Measurements from ENCODE around the gene SHTN1.

Gene SHTN1

DNA sequence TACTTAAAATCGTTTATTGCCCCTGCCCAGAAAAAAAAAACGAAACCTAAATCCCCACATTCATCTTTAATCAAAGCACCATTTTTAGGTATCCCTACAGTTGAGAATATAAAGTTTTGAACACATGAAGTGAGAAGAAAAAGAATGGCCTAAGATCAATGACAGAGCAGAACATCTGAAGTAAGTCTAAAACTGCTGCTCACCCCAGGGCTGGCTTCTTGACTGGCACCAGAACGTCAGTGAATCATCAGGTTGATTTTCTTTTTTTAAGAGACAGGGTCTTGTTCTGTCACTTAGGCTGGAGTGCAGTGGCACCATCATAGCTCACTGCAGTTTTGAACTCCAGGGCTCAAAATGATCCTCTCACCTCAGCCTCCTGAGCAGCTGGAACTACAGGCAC is 24.9 kb downstream of the SHTN1 start:
- DNase-seq, result no peak

- no peak for DNase-seq
These were observed 26.1 kb downstream of the SHTN1 start for GRCh38 chr10:116978901-116979300.

- no peak for DNase-seq
These were observed 30.5 kb downstream of the SHTN1 start for GRCh38 chr10:116974456-116975005.

GRCh38 chr10:116973946-116974455 is 31.0 kb downstream of the SHTN1 start:
- no peak for DNase-seq

DNA sequence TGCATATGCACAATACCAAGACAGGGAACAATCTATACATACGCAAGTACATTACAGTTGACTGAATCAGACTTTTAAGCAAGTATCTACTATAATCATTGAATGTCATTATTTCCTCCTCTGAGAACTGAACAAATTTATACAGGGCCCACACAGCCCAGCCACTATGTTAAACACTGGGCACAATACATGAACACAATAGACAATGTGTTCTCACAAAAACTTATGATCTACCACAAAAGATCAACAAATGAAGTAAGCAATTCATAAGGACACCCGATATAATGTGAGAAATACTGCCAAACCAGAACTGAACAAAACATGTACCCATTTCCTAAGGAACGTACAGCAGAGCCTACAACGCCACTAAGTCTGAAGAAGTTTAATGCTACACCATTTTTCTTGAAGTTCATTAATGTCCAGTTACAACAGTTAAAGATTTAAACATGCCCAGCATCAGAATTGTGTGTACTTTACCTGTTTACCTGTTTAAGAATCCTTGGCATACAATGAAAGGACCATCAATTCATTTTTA is 31.5 kb downstream of the SHTN1 start:
- DNase-seq, result no peak

DNA sequence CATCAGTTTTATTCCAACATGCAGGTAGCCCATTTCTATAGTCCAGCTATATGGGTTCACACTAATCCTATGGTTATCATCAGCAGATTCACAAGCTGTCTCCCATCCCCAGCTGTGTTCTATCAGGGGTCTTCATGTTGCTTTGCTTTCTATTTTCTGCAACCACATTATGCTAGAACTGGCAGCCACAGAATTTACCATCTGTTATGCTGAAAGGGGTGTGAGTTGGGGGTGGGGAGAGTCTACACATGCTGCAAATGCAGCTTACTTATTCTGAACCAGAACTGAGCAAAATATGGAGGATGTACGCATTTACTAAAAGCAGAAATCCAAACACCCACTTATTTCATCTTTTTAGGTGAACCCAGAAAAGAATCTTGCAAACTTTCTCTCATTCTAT is 32.9 kb downstream of the SHTN1 start:
- DNase-seq, result no peak

- no peak for DNase-seq
These were observed 34.9 kb downstream of the SHTN1 start for GRCh38 chr10:116970050-116970449.

DNA sequence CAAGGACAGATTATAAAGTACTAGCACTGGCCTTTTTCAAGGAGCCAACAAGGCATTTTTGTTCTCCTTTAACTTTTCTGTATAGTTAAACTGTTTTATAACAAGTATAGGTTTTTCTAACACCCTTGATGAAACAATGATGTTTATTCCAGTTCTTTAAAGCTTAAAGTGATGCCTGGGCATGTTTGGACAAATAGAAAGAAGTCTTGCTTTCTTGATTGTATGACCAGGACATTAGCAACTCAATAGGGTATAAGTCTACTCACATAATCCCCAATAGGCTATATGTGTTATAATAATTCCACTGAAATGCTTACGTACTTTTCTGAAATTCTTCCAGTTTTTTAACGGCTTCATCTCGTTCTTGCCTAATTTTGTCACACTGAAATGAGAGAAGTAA is 36.7 kb downstream of the SHTN1 start:
- no peak for DNase-seq

GRCh38 chr10:116961406-116962251 is 43.4 kb downstream of the SHTN1 start:
- DNase-seq, result no peak

- no peak for DNase-seq
These were observed 44.8 kb downstream of the SHTN1 start for GRCh38 chr10:116960066-116960776.

- no peak for DNase-seq
These were observed 52.3 kb downstream of the SHTN1 start for GRCh38 chr10:116952729-116953128.

GRCh38 chr10:116948530-116948870 is 56.5 kb downstream of the SHTN1 start:
- no peak for DNase-seq

DNA sequence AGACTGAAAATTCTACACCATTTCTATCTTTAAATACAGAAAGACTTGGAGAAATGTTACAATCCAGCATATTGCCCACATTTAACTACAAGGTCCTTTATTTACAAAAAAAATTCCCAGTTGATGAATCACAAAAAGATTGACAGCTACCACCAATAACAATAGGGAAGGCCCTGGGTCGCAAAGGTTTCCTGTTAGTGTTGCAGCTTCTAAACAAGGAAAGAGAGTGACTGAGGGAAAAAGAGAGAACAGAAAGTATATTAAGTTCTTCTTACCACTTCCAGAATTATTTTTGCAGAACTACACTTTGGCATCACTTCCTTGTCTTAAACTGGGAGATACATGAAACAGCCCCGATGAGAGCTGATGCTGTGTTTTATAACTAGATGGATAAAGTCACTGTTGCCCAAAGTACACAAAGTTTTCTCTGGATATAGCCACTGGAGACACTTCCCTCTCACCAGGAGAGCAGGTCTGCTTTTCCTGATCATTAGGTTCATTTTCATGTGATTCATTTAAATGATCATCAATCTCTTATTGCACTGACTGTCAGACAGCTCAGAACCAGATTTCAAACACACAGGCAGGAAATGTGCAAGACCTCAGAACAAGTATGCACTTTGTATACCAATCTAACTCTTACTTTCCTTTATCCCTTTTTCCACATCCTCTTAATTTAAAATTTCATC is 57.0 kb downstream of the SHTN1 start:
- no peak for DNase-seq

GRCh38 chr10:116944911-116945310 is 60.1 kb downstream of the SHTN1 start:
- no peak for DNase-seq

DNA sequence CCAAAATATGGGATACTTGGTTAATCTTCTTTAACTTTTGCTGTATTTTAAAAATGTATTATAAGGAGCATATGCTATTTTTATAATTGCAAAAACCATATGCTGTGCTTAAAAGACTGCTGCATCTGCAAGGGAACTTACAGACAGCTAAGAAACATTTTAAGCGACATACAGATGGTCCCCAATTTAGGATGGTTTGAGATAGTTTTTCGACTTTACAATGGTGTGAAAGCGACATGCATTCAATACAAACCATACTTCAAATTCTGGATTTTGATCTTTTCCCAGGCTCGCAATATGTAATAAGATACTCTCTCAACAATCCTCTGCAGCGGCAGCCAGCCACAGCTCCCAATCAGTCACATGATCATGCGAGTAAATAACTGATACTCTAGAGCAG is 73.2 kb downstream of the SHTN1 start:
- DNase-seq, result no peak

DNA sequence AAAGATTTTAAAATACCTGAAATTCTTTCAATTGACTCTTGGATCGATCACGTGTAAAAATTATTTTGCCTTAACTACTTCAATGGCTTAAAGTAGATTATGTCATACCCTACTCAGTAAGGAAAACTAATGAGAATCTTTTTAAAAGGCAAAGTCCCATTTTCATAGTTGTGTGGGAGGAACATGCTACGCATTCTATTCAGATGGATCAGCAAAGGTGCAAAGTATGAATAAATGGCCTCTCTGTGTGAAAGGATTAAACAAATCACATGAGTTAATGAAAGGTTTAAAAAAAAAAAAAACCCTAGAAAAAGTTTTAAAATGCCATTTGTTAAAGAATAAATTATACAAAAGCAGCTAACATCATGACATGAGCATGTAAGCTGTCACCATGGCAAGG is 78.6 kb downstream of the SHTN1 start:
- no peak for DNase-seq

GRCh38 chr10:116925056-116925455 is 79.9 kb downstream of the SHTN1 start:
- no peak for DNase-seq

- DNase-seq, result no peak
These were observed 85.3 kb downstream of the SHTN1 start for GRCh38 chr10:116919706-116920105.

- no peak for DNase-seq
These were observed 85.8 kb downstream of the SHTN1 start for GRCh38 chr10:116919164-116919563.

DNA sequence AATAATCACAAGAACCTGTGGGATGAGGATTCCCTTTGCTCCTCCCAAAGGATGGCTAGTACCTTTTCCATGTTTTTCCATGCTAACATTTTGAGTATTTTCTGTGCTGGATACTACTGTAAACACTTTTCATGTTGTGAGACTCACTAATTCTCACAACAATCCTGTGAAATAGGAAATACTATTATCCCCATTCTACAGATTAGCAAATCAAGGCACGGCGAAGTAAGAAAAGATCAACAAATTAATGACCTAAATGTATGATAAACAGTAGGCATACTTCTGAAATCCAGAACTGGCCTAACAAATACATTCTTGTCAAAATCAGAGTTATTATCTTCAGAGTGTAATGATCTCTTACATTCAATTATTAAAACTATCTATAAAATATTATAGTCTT is 86.4 kb downstream of the SHTN1 start:
- no peak for DNase-seq

DNA sequence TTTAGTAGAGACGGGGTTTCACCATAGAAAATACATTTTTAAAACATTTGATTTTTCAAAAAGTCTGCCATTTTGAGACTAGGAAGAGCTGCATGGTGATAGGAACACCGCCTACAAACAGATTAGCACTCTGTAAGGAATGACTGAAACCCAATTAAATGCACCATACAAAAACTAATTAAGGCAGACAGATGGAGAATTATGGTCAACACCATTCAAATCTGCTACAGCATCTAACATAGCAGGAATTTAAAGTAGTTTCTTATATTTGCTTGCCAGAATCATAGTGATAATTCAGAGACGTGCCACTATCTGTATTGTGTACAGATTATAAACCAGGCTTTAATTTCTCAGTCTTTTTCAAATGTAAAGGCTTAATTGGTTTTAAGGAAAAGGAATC is 87.5 kb downstream of the SHTN1 start:
- no peak for DNase-seq

DNA sequence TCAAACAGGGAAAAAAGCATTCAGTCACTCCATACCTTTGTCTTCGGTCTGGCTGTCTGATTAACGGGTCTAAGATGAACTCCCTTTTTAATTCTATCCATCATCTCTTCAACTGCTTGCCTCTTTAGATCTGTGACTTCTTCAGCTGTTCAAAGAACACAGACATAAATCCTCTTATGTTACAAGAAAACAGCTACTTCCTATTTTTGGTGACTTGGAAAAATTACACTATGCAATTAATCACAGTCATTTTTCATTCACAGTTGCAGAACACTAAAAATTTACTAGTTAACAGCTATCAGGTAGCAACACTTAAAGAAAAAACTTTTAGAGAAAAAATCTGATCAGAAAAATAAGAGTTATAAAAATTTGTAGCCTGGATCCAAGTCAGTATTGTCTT is 89.6 kb downstream of the SHTN1 start:
- no peak for DNase-seq

- no peak for DNase-seq
These were observed 91.3 kb downstream of the SHTN1 start for GRCh38 chr10:116913695-116914094.
